ENCODE results near the gene FUOM. TPM values are rescaled to one million over a fixed set of nuclear protein-coding genes. Genes with fewer than 3 reads are reported as not detected.
A peak's percentile ranks its signal among the peaks of the same experiment; 100 is the strongest.

The FUOM gene
- total and polyA plus RNA-seq, 3 donors from 2014 or later = 9.5 to 13.6 (median 12.8) TPM

GRCh38 chr10:133339708-133340380, 18.0 kb downstream of the FUOM start:
- Histone ChIP-seq H3K27ac (no peak overlapping the region), H3K4me3 (no peak overlapping the region), H3K27me3 (peaks cover 7% of the 10 kb centered on the region), H3K4me1 (peaks cover 21% of the 10 kb centered on the region), H3K36me3 (ENCODE audit: low read depth, missing control alignments) (no peaks in the 10 kb centered on the region), H3K9me3 (no peaks in the 10 kb centered on the region)
- WGBS, 2 donors = 89% methylated on average over 13 of the region's 13 CpGs
- intact Hi-C loops (cut with DNase I; ENCODE audit: low total_unique reads) = no loop called here
- no peak for DNase-seq
- TF ChIP-seq POLR2A (IDR thresholded peaks at IDR 0.05) = no peak
- no peak for TF ChIP-seq CTCF (IDR thresholded peaks at IDR 0.05)

GRCh38 chr10:133338080-133339071, 19.4 kb downstream of the FUOM start:
- TF ChIP-seq CTCF (IDR thresholded peaks at IDR 0.05) (no peak), POLR2A (IDR thresholded peaks at IDR 0.05) (no peak)
- H3K27me3 ChIP-seq = peaks cover 7% of the 10 kb centered on the region
- peaks cover 23% of the 10 kb centered on the region for H3K4me1 ChIP-seq
- no peak for DNase-seq
- no peaks in the 10 kb centered on the region for H3K9me3 ChIP-seq
- intact Hi-C loops (cut with DNase I; ENCODE audit: low total_unique reads) = no loop called here
- WGBS, 2 donors = 72 to 75% methylated on average over 10 of the region's 10 CpGs
- H3K4me3 ChIP-seq = no peak overlapping the region
- H3K36me3 ChIP-seq (ENCODE audit: low read depth, missing control alignments) = no peaks in the 10 kb centered on the region
- H3K27ac ChIP-seq = no peak overlapping the region

GRCh38 chr10:133337370-133337725, 20.5 kb downstream of the FUOM start:
- no peak for TF ChIP-seq POLR2A (IDR thresholded peaks at IDR 0.05)
- no peak for TF ChIP-seq CTCF (IDR thresholded peaks at IDR 0.05)
- H3K27me3 ChIP-seq = peaks cover 7% of the 10 kb centered on the region
- peaks cover 23% of the 10 kb centered on the region for H3K4me1 ChIP-seq

GRCh38 chr10:133336577-133337369, 21.0 kb downstream of the FUOM start, which contains the start of gene CALY:
Gene CALY, minus strand, starts transcription at chr10:133336896. Its CDS starts 7,907 bp downstream, at chr10:133328989.
- Histone ChIP-seq H3K4me3 (peak within 1 kb of the TSS; percentile 39 to 57), H3K9me3 (no peaks in the 10 kb centered on the region), H3K36me3 (ENCODE audit: low read depth, missing control alignments) (no peaks in the 10 kb centered on the region), H3K27me3 (peaks cover 7% of the 10 kb centered on the region), H3K27ac (no peak within 1 kb of the TSS), H3K4me1 (peaks cover 23% of the 10 kb centered on the region)
- intact Hi-C loops (cut with DNase I; ENCODE audit: low total_unique reads) = no loop called here
- TF ChIP-seq CTCF (IDR thresholded peaks at IDR 0.05) (no peak), POLR2A (IDR thresholded peaks at IDR 0.05) (no peak)
- peak; percentile 79 for DNase-seq
- 8 to 38% methylated on average over 4 to 63 of the region's 63 CpGs for WGBS, 2 donors

More at GRCh38 chr10:133337370-133337725, 20.5 kb downstream of the FUOM start:
- Histone ChIP-seq H3K36me3 (ENCODE audit: low read depth, missing control alignments) (no peaks in the 10 kb centered on the region), H3K27ac (no peak overlapping the region), H3K9me3 (no peaks in the 10 kb centered on the region), H3K4me3 (peak overlapping the region in 1 of 2 donors; percentile 57)
- no peak for DNase-seq
- intact Hi-C loops (cut with DNase I; ENCODE audit: low total_unique reads) = no loop called here
- 61 to 77% methylated on average over 3 of the region's 3 CpGs for WGBS, 2 donors

Measured in testis (tissue), 3 donors.